Gastrocnemius medialis (tissue), 4 donors: ENCODE results near the gene DIP2C. TPM values are rescaled to one million over a fixed set of nuclear protein-coding genes. Genes with fewer than 3 reads are reported as not detected.
A peak's percentile ranks its signal among the peaks of the same experiment; 100 is the strongest.

Source experiments
- ATAC-seq, 2 donors: fragments of 150-250 bp; one replicate each; pipeline ENCODE4 v1.9.1; 2016
- DNase-seq, 2 donors: peaks; one replicate each; pipeline ENCODE4 v3.0.0-alpha.2; 2019
- H3K27ac ChIP-seq, 4 donors: fragments of 200-600 bp; sonication (generic); 1 replicate in 1 of 4; 2 replicates in 3 of 4; pipeline ENCODE4 v1.5.1; 2016 to 2018; ENCODE audit warnings: mild to moderate bottlenecking in 2 of 4, moderate library complexity in 1 of 4
- H3K27me3 ChIP-seq, 3 donors: fragments of 200-600 bp; sonication (generic) in 2 of 3; 1 replicate in 1 of 3; 2 replicates in 2 of 3; pipeline versions ENCODE4 v1.5.1 to v1.6.0; 2016 to 2019; ENCODE audit warnings: mild to moderate bottlenecking in 1 of 3, moderate library complexity in 1 of 3
- H3K36me3 ChIP-seq, 2 donors: fragments of 200-600 bp; sonication (generic) in 1 of 2; one replicate each; pipeline ENCODE4 v1.5.1; 2017 to 2018
- H3K4me1 ChIP-seq, 2 donors: fragments of 200-600 bp; sonication (generic) in 1 of 2; one replicate each; pipeline ENCODE4 v1.5.1; 2016 to 2017; ENCODE audit warnings: mild to moderate bottlenecking in 2 of 2
- H3K4me3 ChIP-seq, 4 donors: fragments of 200-600 bp; sonication (generic) in 3 of 4; 1 replicate in 1 of 4; 2 replicates in 3 of 4; pipeline ENCODE4 v1.5.1; 2016 to 2019; ENCODE audit warnings: mild to moderate bottlenecking in 2 of 4
- H3K9me3 ChIP-seq, 3 donors: fragments of 200-600 bp; sonication (generic) in 2 of 3; 1 replicate in 1 of 3; 2 replicates in 2 of 3; pipeline ENCODE4 v1.5.1; 2016 to 2019
- CTCF ChIP-seq, 5 experiments: fragments of 450-650 bp in 3 of 5; fragments of 200-600 bp in 2 of 5; sonication (generic) in 2 of 5; IDR thresholded peaks in 4 of 5; conservative IDR thresholded peaks in 1 of 5; 1 replicate in 4 of 5; 2 replicates in 1 of 5; pipeline ENCODE4 v1.5.1; 2016 to 2019; ENCODE audit warnings: antibody characterized with exemption in 5 of 5, mild to moderate bottlenecking in 3 of 5, moderate library complexity in 3 of 5
- POLR2A ChIP-seq, 2 donors: fragments of 450-650 bp; IDR thresholded peaks; one replicate each; pipeline ENCODE4 v1.6.1; 2017; ENCODE audit warnings: antibody characterized with exemption in 2 of 2, mild to moderate bottlenecking in 2 of 2, moderate library complexity in 2 of 2
- in situ Hi-C, 4 donors: fragments of 200-750 bp; cut with MboI; loops; one replicate each; pipeline versions ENCODE4 v1.15.0 to v1.8.0; 2017; ENCODE audit warnings: low sequenced_read_pairs in 4 of 4
- intact Hi-C: fragments of 100-400 bp; cut with DNase I; formaldehyde crosslinking; loops from one replicate; pipeline ENCODE4 v1.15.1; 2023; ENCODE audit warnings: low total_unique reads
- total RNA-seq, 4 donors: library from RNA; depleted of rRNA; stranded (reverse); fragments of >200 nt; gene quantifications; one replicate each; pipeline versions ENCODE4 v1.1.0 to v1.2.3, GENCODE V29; 2016

The DIP2C gene
- total RNA-seq, 4 donors from 2014 or later: 19.1 to 60.0 (median 30.2) TPM

GRCh38 chr10:416091-416515 lies 273.4 kb downstream of the DIP2C start:
- H3K9me3 ChIP-seq: no peaks in the 10 kb centered on the region
- TF ChIP-seq POLR2A (IDR thresholded peaks at IDR 0.05): no peak
- no peak for TF ChIP-seq CTCF (IDR thresholded peaks at IDR 0.05 in 4 of 5, conservative IDR thresholded peaks at IDR 0.05 in 1 of 5)
- H3K4me3 ChIP-seq: no peak overlapping the region
- no peak for ATAC-seq
- intact Hi-C loops (no loop called here), in situ Hi-C loops (no loop called here)
- no peak overlapping the region for H3K27ac ChIP-seq
- H3K36me3 ChIP-seq: peaks cover 0 to 25% of the 10 kb centered on the region in 2 donors
- H3K4me1 ChIP-seq: no peaks in the 10 kb centered on the region
- H3K27me3 ChIP-seq: no peaks in the 10 kb centered on the region
- DNase-seq: no peak

- ATAC-seq: no peak
Observed at GRCh38 chr10:413662-414071, 275.8 kb downstream of the DIP2C start.

GRCh38 chr10:412109-412508 lies 277.4 kb downstream of the DIP2C start:
- Histone ChIP-seq H3K4me1 (no peaks in the 10 kb centered on the region), H3K4me3 (no peak overlapping the region), H3K9me3 (no peaks in the 10 kb centered on the region), H3K36me3 (peaks cover 0 to 22% of the 10 kb centered on the region in 2 donors), H3K27ac (peak overlapping the region in 1 of 4 donors; percentile 29), H3K27me3 (no peaks in the 10 kb centered on the region)
- DNase-seq: no peak
- in situ Hi-C loops (no loop called here), intact Hi-C loops (no loop called here)
- no peak for TF ChIP-seq POLR2A (IDR thresholded peaks at IDR 0.05)
- TF ChIP-seq CTCF (IDR thresholded peaks at IDR 0.05 in 4 of 5, conservative IDR thresholded peaks at IDR 0.05 in 1 of 5): no peak
- no peak for ATAC-seq

More at GRCh38 chr10:413662-414071, 275.8 kb downstream of the DIP2C start:
- intact Hi-C loops: no loop called here
- no peak for TF ChIP-seq POLR2A (IDR thresholded peaks at IDR 0.05)
- no peak for TF ChIP-seq CTCF (IDR thresholded peaks at IDR 0.05 in 4 of 5, conservative IDR thresholded peaks at IDR 0.05 in 1 of 5)
- Histone ChIP-seq H3K9me3 (no peaks in the 10 kb centered on the region), H3K4me1 (no peaks in the 10 kb centered on the region), H3K27me3 (no peaks in the 10 kb centered on the region), H3K36me3 (peaks cover 0 to 12% of the 10 kb centered on the region in 2 donors), H3K4me3 (no peak overlapping the region), H3K27ac (no peak overlapping the region)
- DNase-seq: no peak
- in situ Hi-C loops: no loop called here

GRCh38 chr10:411603-412002 lies 277.9 kb downstream of the DIP2C start:
- intact Hi-C loops: no loop called here
- in situ Hi-C loops: no loop called here
- Histone ChIP-seq H3K27me3 (no peaks in the 10 kb centered on the region), H3K27ac (no peak overlapping the region), H3K36me3 (peaks cover 0 to 27% of the 10 kb centered on the region in 2 donors), H3K4me3 (no peak overlapping the region), H3K9me3 (no peaks in the 10 kb centered on the region), H3K4me1 (no peaks in the 10 kb centered on the region)
- ATAC-seq: no peak
- no peak for DNase-seq
- no peak for TF ChIP-seq POLR2A (IDR thresholded peaks at IDR 0.05)

GRCh38 chr10:409408-410040 lies 279.9 kb downstream of the DIP2C start:
- DNase-seq: no peak

More at GRCh38 chr10:409408-410040, 279.9 kb downstream of the DIP2C start:
- Histone ChIP-seq H3K27ac (no peak overlapping the region), H3K36me3 (peaks cover 0 to 27% of the 10 kb centered on the region in 2 donors), H3K9me3 (no peaks in the 10 kb centered on the region), H3K4me3 (no peak overlapping the region), H3K27me3 (no peaks in the 10 kb centered on the region), H3K4me1 (no peaks in the 10 kb centered on the region)
- intact Hi-C loops (no loop called here), in situ Hi-C loops (no loop called here)
- TF ChIP-seq CTCF (IDR thresholded peaks at IDR 0.05 in 4 of 5, conservative IDR thresholded peaks at IDR 0.05 in 1 of 5) (no peak), POLR2A (IDR thresholded peaks at IDR 0.05) (no peak)
- ATAC-seq: no peak
